CD4-positive, alpha-beta T cell treated with Interferon gamma for 1 hour (primary cell): ENCODE results near the gene RLN3.
"Not testable (repeated sequence)": the region's sequence is repeated elsewhere in the genome, so short reads cannot be mapped to it uniquely, and the experiment has no call there.

Source experiments
- DNase-seq: peaks from one replicate; pipeline ENCODE4 v3.0.0-alpha.2; 2020

The RLN3 gene

DNA sequence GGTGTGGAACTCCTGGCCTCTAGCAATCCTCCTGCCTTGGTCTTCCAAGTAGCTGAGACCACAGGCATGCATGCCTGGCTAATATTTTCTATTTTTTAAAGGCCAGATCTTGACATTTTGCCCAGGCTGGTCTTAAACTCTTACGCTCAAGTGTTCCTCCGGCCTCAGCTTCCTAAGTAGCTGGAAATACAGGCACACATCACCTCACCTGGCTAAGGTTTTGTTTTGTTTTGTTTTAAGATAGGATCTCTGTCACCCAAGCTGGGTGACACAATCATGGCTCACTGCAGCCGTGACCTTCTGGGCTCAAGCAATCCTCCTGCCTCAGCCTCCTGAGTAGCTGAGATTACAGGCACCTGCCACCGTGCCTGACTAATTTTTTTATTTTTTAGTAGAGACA, 5.5 kb upstream of the RLN3 start:
- DNase-seq: no peak

DNA sequence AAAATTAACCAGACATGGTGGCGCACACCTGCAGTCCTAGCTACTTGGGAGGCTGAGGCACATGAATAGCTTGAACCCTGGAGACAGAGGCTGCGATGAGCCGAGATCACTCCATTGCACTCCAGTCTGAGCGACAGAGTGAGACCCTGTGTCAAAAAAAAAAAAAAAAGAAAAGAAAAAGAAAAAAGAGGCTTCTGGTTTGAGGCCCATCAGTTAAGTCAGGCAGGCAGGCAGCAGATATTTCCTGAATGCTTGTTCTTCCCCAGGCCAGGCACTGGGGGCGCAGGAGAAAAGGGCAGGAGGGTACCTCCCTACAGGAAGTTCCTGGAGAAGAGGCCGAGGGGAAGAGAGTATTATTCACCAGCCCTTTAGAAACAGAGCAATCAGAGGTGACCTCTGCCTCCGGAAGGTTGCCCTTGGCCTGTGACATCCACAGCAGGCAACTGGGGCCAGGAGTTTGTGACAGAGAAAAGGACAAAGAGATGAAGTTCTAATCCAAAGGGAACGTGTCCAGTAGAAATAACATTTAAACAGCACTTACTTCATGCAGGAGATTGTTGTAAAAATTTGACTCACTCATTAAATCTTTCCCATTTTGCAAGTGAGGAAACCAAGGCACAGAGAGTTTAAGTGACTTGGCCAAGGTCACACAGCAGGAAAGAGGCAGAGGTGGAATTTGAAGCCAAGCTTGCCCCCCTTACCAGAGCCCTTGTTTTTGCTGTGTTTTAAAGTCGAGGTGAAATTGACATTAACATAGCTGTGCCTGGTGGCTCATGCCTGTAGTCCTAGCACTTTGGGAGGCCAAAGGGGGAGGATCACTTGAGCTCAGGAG, 4.3 kb upstream of the RLN3 start:
- peak; percentile 40 for DNase-seq

DNA sequence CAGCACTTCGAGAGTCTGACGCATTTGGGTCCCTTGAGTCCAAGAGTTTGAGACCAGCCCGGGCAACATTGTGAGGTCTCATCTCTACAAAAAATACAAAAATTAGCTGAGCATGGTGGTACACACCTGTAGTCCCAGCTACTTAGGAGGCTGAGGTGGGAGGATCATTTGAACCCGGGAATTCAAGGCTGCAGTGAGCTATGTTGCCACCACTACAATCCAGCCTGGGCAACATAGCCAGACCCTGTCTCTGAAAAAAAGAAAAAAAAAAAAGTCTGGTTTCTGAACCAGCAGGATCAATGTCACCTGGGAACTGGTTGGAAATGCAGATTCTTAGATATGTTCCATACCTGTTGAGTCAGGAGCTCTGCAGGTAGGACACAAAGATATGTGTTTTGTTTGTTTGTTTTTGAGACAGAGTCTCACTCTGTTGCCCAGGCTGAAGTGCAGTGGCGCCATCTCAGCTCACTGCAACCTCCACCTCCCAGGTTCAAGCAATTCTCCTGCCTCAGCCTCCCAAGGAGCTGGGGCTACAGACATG, 1.2 kb upstream of the RLN3 start:
- not testable (repeated sequence) for DNase-seq

DNA sequence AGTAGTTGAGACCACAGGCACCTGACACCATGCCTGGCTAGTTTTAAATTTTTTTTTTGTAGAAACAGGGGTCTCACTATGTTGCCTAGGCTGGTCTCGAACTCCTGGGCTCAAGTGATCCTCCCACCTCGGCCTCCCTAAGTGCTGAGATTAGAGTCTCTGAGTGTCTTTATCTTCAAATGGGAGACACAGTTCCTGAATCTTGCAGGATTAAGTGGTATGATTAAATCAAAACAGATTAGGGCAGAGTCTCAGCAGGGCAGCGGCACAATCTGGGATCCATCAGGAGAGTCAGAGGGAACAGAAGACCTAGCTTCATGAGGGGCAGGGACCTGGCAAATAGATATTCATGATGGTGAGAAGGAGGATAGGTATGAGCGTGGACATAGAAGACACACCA, 953 bp downstream of the RLN3 start:
- DNase-seq: no peak

DNA sequence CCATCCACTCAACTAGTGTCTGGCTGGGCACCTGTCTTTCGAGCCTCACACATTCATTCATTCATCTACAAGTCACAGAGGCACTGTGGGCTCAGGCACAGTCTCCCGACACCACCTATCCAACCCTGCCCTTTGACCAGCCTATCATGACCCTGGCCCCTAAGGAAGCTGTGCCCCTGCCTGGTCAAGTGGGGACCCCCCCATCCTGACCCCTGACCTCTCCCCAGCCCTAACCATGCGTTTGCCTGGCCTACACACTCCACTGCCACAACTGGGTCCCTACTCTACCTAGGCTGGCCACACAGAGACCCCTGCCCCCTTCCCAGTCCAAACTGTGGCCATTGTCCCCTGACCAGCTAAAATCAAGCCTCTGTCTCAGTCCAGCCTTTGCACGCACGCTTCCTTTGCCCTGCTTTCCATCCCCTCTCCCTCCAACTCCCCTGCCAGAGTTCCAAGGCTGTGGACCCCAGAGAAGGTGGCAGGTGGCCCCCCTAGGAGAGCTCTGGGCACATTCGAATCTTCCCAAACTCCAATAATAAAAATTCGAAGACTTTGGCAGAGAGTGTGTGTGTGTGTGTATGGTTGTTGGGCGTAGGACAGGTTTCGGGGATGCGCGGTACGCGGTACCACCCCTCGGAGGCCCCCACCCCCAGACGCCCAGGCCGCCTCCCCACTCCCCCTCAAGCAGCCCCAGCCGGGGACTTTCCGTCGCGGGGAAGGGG, 3.2 kb downstream of the RLN3 start:
- DNase-seq: peak; percentile 85

DNA sequence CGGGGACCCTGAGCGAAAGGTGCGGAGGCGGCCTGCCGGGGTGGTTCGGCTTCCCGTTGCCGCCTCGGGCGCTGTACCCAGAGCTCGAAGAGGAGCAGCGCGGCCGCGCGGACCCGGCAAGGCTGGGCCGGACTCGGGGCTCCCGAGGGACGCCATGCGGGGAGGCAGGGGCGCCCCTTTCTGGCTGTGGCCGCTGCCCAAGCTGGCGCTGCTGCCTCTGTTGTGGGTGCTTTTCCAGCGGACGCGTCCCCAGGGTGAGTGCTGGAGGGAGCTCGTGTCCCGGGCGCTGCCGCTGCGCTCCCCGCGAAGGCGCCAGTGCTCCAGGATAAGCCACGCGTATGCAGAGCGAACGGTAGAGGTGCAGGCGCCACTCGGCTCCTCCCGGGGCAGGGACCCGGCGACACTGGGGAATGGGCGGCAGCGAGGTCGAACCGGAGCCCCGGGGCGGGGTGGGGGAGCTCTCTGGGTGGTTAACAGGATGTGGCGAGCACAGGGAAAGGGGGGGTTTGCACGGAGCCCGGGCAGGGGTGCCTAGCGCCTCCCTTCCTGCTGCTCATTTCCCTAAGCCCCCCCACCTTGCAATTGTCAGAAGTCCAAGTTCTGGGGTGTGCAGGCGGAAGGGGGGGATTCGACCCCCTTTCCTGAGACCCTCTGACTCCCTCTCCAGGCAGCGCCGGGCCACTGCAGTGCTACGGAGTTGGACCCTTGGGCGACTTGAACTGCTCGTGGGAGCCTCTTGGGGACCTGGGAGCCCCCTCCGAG, 4.0 kb downstream of the RLN3 start, which contains the start of gene IL27RA:
TSS of gene IL27RA (plus strand) at position 44 of the 762 bp plus-strand sequence. CDS start at position 155, 111 bp downstream.
- peak; percentile 80 for DNase-seq

DNA sequence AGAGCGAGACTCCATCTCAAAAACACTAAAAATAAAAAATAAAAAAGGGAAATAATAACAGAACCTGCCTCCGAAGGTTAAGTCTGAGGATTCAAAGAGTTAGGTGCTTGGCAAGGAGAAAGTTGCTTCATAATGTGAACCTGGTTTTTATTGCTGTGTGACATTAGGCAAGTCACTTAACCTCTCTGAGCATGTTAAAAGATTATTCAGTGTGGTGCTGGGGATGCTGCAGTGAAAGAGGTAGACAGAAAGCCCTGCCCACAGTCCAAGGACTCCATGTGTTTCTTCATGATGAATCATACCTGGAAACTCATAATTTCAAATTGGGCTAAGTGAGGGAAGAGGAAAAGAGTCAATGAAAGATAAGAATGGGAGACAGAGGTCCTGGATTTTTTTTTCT, 6.0 kb downstream of the RLN3 start:
- no peak for DNase-seq

DNA sequence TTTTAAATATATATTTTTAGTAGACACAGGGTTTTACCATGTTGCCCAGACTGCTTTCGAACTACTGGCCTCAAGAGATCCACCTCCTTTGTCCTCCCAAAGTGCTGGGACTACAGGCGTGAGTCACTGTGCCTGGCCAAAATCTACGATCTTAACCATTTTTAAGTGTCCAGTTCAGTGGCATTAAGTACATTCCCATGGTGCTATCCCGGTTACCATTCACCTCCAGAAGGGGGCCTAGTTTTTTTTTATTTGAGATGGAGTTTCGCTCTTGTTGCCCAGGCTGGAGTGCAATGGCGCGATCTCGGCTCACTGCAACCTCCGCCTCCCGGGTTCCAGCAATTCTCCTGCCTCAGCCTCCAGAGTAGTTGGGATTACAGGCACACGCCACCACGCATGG, 7.2 kb downstream of the RLN3 start:
- DNase-seq: not testable (repeated sequence)

DNA sequence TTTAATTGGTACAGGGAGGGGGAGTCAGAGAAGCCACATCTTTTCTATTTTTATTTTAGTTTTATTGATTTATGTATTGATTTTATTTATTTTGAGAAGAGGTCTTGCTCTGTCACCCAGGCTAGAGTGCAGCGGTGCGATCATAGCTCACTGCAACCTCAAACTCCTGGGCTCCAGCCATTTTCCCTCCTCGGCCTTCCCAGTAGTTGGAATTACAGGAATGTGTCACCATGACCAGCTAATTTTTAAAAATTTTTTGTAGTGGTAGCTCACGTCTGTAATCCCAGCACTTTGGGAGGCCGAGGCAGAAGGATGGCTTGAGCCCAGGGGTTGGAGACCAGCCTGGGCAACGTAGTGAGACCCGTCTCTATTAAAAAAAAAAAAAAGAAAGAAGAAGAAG, 7.8 kb downstream of the RLN3 start:
- DNase-seq: no peak

DNA sequence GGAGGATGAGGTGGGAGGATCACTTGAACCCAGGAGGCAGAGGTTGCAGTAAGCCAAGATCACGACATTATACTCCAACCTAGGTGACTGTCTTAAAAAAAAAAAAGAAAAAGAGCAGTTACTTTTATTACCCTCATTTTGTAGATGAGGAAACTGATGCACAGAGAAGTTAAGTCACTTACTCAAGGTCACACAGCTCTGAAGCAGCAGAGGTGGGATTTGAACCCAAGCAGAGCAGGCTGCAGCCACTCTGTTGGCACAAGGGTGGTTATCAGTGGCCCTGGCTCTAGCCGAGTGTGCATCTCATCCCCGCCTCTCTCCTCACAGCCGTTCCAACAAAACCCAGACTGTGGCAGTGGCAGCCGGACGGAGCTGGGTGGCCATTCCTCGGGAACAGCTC, 11.2 kb downstream of the RLN3 start:
- DNase-seq: no peak

DNA sequence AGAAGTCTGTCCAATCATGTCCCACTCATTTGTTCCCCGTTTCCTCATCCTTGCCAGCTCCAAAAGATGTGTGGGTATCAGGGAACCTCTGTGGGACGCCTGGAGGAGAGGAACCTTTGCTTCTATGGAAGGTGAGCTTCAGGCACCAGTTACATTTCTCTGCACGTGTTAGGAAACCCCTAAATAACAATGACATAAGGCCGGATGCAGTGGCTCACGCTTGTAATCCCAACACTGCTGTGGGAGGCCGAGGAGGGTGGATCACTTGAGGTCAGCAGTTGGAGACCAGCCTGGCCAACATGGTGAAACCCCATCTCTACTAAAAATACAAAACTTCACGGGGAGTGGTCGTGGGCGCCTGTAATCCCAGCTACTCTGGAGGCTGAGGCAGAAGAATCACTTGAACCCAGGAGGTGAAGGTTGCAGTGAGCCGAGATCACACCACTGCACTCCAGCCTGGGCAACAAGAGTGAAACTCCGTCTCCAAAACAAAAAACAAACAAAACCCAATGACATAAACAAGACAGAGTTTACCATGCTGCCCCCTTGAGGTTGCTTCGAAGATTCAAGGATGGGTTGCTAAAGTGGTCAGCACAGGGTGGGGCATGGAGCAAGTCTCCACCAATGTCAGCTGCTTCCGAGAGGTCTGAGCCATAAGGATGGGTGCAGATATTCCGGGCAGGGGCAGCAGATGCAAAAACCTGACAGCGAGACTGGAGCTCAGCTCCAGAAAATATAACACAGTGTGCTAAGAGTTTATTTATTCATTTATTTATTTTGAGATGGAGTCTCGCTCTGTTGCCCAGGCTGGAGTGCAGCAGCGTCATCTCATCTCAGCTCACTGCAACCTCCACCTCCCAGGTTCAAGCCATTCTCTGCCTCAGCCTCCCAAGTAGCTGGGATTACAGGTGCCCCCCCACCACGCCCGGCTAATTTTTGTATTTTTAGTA, 15.0 kb downstream of the RLN3 start:
- DNase-seq: peak; percentile 63

DNA sequence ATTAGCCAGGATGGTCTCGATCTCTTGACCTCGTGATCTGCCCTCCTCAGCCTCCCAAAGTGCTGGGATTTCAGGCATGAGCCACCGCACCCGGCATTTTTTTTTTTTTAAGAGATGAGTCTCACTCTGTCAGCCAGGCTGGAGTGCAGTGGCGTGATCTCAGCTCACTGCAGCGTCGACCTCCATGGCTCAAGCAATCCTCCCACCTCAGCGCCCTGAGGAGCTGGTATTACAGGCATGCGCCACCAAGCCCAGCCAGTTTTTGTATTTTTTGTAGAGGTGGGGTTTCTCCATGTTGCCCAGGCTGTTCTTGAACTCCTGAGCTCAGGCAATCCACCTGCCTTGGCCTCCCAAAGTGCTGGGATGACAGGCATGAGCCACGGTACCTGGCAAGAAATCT, 19.9 kb downstream of the RLN3 start:
- not testable (repeated sequence) for DNase-seq

DNA sequence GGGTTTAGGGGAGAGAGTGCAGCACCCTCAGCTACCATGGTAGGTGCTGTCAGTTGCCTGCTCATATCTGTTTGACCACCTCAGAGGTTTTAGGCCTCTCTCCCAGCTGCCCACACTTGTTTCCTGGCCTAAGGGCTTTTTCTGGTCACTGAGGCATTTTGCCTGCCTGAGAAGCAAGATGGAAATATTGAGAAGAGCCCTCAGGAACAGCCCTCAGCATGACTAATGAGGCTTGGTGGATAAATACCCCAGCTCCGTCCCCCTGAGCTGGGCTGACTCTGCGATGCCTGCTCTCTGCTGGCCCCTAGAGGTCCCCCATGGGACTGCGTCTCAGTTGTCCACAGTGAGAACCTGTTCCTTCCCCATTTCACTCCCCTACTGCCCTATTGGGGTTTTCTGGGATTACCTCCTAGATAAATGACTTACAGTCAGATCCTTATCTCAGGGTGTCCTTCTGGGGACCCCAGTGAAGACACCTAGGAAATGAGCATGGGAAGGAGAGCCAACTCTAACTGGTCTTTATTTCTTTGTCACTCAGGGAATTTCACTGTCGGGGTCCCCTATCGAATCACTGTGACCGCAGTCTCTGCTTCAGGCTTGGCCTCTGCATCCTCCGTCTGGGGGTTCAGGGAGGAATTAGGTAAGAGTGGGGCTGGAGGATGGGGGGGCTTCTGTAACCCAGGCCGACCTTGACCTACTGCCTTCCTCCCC, 20.6 kb downstream of the RLN3 start:
- DNase-seq: peak; percentile 69

DNA sequence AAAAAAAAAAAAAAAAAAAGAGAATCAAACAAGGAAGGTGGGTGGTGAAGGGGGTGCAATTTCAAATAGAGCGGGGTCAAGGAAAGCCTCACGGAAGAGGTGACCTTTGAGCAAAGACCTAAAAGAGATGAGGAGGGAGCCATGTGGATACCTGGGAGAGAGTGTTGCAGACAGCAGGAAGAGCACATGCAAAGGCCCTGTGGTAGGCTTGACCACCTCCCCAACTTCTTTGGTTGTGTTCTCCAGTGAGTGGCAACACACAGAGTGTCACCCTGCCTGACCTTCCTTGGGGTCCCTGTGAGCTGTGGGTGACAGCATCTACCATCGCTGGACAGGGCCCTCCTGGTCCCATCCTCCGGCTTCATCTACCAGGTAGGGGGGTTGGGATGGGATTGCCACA, 22.6 kb downstream of the RLN3 start:
- no peak for DNase-seq

DNA sequence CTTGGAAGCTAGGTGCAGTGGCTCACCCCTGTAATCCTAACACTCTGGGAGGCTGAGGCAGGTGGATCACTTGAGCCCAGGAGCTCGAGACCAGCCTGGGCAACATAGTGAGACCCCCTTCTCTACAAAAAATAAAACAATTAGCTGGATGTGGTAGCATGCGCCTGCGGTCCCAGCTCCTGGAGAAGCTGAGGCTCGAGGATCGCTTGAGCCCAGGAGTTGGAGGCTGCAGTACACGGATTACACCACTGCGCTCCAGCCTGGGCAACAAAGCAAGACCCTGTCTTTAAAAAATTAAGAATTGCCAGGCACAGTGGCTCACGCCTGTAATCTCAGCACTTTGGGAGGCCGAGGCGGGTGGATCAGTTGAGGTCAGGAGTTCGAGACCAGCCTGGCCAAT, 23.0 kb downstream of the RLN3 start:
- not testable (repeated sequence) for DNase-seq

DNA sequence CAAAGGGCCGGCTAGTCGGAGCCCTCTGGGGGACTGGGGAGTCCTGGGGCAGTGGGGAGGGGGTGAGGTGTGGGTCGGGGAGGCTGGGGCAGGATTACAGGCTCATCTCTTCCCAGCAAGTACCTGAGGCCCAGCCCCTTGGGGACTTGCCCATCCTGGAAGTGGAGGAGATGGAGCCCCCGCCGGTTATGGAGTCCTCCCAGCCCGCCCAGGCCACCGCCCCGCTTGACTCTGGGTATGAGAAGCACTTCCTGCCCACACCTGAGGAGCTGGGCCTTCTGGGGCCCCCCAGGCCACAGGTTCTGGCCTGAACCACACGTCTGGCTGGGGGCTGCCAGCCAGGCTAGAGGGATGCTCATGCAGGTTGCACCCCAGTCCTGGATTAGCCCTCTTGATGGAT, 24.0 kb downstream of the RLN3 start:
- no peak for DNase-seq

DNA sequence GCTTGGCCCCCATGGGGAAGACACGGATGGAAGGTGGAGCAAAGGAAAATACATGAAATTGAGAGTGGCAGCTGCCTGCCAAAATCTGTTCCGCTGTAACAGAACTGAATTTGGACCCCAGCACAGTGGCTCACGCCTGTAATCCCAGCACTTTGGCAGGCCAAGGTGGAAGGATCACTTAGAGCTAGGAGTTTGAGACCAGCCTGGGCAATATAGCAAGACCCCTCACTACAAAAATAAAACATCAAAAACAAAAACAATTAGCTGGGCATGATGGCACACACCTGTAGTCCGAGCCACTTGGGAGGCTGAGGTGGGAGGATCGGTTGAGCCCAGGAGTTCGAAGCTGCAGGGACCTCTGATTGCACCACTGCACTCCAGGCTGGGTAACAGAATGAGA, 24.5 kb downstream of the RLN3 start:
- no peak for DNase-seq

DNA sequence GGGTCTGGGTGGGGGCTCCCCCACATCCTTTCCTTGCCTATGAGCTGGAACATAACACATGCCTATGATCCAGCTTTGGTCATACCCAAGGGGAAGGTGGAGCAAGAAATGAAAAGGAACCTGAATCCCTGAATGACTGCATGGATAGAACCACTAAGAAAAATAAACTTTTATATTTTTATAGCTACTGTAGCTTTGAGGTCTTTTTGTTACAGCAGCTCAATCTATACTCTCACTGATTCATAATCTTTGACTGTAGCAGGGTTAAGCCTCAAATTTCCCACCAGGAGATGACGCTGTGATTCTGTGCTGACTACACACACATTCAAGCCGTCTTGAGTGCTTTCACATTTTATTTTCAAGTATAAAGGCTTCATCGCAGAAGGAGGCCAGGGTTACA, 25.1 kb downstream of the RLN3 start:
- DNase-seq: no peak

DNA sequence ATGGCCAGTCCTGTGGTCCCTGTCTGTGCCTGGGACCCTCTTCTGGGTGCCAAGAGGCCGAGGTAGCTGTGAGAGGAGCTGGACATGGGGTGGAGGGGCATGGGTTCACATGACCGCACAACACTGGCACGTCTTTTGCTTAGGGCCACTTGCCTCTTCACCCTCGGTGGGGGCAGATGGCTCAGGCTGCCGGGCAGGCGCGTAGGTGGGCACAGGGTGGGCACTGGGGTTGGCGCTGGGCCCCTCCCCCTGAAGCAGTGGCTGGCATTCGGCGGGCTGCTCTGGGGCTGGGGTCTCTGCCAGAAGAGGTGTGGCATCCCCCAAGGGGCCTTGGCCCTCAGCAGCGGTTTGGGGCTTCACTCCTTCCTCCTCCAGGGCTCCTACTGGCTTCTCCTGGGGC, 25.6 kb downstream of the RLN3 start:
- DNase-seq: no peak

DNA sequence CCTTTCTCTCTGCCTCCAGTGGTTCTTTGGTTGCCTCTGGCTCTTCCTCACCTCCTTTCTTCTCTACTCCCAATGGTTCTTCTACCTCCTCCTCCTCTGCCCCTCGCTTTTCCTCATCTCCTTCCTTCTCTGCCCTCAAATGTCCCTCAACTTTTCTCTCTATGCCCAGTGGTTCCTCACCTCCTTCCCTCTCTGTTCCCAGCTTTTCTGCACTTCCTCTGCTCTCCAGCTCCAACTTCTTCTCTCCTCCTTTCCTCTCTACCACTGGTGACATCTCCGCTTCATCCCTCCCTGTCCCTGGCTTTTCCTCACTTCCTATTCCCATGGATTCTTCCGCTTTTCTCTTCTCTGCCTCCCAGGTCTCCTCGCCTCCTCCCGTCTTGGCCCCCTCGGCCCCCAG, 26.2 kb downstream of the RLN3 start:
- DNase-seq: no peak

DNA sequence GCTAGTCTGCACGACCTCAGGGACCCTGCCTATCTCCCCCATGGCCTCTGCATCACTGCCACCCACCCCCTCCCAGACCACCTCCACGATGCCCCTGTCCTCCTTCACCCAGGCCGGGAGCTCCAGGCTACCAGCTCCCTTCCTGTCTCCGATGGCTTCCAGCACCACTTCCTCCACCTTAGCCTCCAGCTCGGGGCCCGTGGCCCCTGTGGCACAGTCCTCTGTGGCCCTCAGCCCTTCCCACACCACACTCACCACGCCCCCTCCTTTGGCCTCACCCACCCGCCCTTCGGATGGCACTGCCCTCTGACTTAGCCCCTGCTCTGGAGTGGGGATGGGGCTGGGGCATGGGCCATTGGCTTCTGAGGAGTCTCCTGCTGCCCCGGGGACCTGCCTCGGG, 26.8 kb downstream of the RLN3 start:
- DNase-seq: no peak
